HepG2 (cell line): Measurements from ENCODE around the gene TM2D1. TPM values are rescaled to one million over a fixed set of nuclear protein-coding genes. Genes with fewer than 3 reads are reported as not detected.
A peak's percentile ranks its signal among the peaks of the same experiment; 100 is the strongest.

ENCODE experiments used
- ELF3 ChIP-seq: IDR thresholded peaks from 2 replicates; pipeline ENCODE4 v1.6.1; 2016; ENCODE audit warnings: missing genetic modification reagents, missing compliant biosample characterization
- HNRNPH1 ChIP-seq: fragments of 200-400 bp; formaldehyde crosslinking; optimal IDR thresholded peaks from 2 replicates; pipeline ENCODE3; 2017; ENCODE audit warnings: mild to moderate bottlenecking, low read depth, low read length
- KAT8 ChIP-seq: IDR thresholded peaks from 2 replicates; pipeline ENCODE4 v1.6.1; 2016; ENCODE audit warnings: missing genetic modification reagents, missing compliant biosample characterization
- MBD4 ChIP-seq: IDR thresholded peaks from 2 replicates; pipeline ENCODE4 v1.6.1; 2012; ENCODE audit warnings: low read length, inconsistent platforms, borderline replicate concordance
- NFE2L1 ChIP-seq: sonication (generic); formaldehyde crosslinking; IDR thresholded peaks from 2 replicates; pipeline ENCODE4 v1.4.0; 2020; ENCODE audit warnings: missing genetic modification reagents, mild to moderate bottlenecking, borderline replicate concordance
- NR2F1 ChIP-seq, 2 experiments: fragments of 450-650 bp in 1 of 2; formaldehyde crosslinking in 1 of 2; IDR thresholded peaks; 2 replicates each; pipeline versions ENCODE4 v1.5.0 to v1.6.1; 2016 to 2020; ENCODE audit warnings: mild to moderate bottlenecking in 1 of 2, missing compliant biosample characterization in 1 of 2, missing genetic modification reagents in 1 of 2, moderate library complexity in 1 of 2
- PHF21A ChIP-seq: sonication (generic); formaldehyde crosslinking; IDR thresholded peaks from 2 replicates; pipeline ENCODE4 v1.5.0; 2020; ENCODE audit warnings: mild to moderate bottlenecking, missing genetic modification reagents
- SRF ChIP-seq: IDR thresholded peaks from 2 replicates; pipeline ENCODE4 v1.6.1; 2011; ENCODE audit warnings: mild to moderate bottlenecking, low read depth, low read length, moderate library complexity
- TCF7 ChIP-seq: sonication (generic); IDR thresholded peaks from 2 replicates; pipeline ENCODE4 v1.6.1; 2016; ENCODE audit warnings: antibody characterized with exemption, low read depth
- ZMYM4 ChIP-seq: sonication (generic); formaldehyde crosslinking; IDR thresholded peaks from 2 replicates; pipeline ENCODE4 v1.8.1; 2023; ENCODE audit warnings: mild to moderate bottlenecking, missing genetic modification reagents
- ZNF235 ChIP-seq: sonication (generic); formaldehyde crosslinking; IDR thresholded peaks from 2 replicates; pipeline ENCODE4 v1.8.1; 2023; ENCODE audit warnings: mild to moderate bottlenecking, missing genetic modification reagents, borderline replicate concordance
- ZNF367 ChIP-seq: sonication (generic); formaldehyde crosslinking; IDR thresholded peaks from 2 replicates; pipeline ENCODE4 v1.4.0; 2020; ENCODE audit warnings: missing genetic modification reagents, borderline replicate concordance
- ZNF382 ChIP-seq: sonication (generic); formaldehyde crosslinking; IDR thresholded peaks from 2 replicates; pipeline ENCODE4 v1.5.0; 2020; ENCODE audit warnings: missing genetic modification reagents, mild to moderate bottlenecking, borderline replicate concordance
- ZNF614 ChIP-seq: IDR thresholded peaks from 2 replicates; pipeline ENCODE4 v1.6.1; 2018; ENCODE audit warnings: missing biosample characterization, missing genetic modification reagents, inconsistent platforms, borderline replicate concordance
- ZNF773 ChIP-seq: sonication (generic); formaldehyde crosslinking; IDR thresholded peaks from 2 replicates; pipeline ENCODE4 v1.4.0; 2020; ENCODE audit warnings: missing genetic modification reagents, borderline replicate concordance
- polyA plus RNA-seq, 8 experiments: library from polyadenylated mRNA; depleted of rRNA in 3 of 8; stranded (reverse) in 7 of 8; unstranded in 1 of 8; fragments of >200 nt; fragmentation: Illumina TruSeq in 4 of 8; extraction: Trizol in 4 of 8; gene quantifications; 2 replicates each; pipeline versions ENCODE4 v1.2.1 to v1.2.3, GENCODE V29; 2011 to 2016; ENCODE audit warnings: low read depth in 4 of 8, missing spikeins in 1 of 8, mixed read lengths in 1 of 8; ENCODE audit not compliant: insufficient read depth in 1 of 8
- total RNA-seq, 5 experiments: library from RNA; depleted of rRNA; stranded (reverse); fragments of >200 nt; fragmentation: Illumina TruSeq; extraction: Trizol; gene quantifications; 2 replicates each; pipeline ENCODE4 v1.2.3, GENCODE V29; 2016; ENCODE audit warnings: low read depth in 1 of 5
- TF ChIP-seq, protein P1 (sequence below): sonication (generic); formaldehyde crosslinking; IDR thresholded peaks from 2 replicates; pipeline ENCODE4 v1.8.0; 2022; ENCODE audit warnings: mild to moderate bottlenecking, missing genetic modification reagents
- TF ChIP-seq, protein P2 (sequence below): sonication (generic); formaldehyde crosslinking; IDR thresholded peaks from 2 replicates; pipeline ENCODE4 v1.5.1; 2020; ENCODE audit warnings: missing genetic modification reagents, mild to moderate bottlenecking, borderline replicate concordance
- TF ChIP-seq, protein P3 (sequence below): sonication (generic); formaldehyde crosslinking; IDR thresholded peaks from 2 replicates; pipeline ENCODE4 v1.5.1; 2020; ENCODE audit warnings: mild to moderate bottlenecking, missing genetic modification reagents, moderate library complexity

The TM2D1 gene
- total and polyA plus RNA-seq, 2 of the 13 experiments (the other 11 are each of a cell fraction or from before 2014, with no cell fraction given): 26.6 to 49.0 TPM

DNA sequence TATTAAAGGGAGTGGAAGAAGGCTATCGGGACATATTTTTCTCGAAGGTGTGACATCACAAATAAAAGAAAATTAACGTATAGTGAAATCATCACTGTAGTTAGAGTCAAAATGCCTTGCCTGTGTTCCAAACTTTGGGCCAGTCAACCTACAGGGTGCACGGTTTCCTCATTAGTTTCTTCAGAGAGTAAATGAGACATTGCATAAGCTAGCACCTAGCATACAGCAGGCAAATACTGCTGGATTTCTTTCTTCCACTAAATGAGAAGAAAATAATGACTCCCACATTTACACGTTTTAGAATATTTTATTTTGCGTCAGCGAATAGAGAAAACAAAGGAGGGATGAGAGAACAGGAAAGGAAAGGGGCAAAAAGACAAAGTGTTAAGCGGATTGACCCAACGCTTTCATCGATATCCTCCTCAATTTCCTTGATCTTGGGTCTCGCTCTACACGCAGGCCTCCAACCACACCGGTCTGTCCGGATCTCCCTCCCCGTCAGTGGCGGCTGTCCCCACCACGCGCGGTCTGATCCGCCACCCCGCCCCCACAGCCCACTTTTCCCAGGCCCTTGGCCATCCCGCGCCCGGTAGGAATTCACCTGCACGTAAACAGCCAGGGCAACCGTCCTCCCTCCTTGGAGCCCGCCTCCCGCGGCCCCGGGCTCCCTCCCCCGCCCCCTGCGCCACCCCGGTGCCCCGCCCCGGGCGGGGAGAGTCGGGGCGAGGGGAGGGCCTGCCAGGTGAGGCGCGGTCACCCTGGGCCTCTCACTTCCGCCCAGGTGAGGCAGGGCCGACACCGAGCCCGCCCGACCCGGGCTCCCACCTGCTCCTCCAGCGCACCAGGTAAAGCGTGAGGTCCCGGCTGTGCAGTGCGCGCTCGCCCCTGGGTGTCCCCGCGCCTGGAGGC, 17.0 kb upstream of the TM2D1 start, which contains the start of gene PATJ (continued):
- TF ChIP-seq, protein P1, sequence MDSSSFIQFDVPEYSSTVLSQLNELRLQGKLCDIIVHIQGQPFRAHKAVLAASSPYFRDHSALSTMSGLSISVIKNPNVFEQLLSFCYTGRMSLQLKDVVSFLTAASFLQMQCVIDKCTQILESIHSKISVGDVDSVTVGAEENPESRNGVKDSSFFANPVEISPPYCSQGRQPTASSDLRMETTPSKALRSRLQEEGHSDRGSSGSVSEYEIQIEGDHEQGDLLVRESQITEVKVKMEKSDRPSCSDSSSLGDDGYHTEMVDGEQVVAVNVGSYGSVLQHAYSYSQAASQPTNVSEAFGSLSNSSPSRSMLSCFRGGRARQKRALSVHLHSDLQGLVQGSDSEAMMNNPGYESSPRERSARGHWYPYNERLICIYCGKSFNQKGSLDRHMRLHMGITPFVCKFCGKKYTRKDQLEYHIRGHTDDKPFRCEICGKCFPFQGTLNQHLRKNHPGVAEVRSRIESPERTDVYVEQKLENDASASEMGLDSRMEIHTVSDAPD (CRISPR knock-in tag): no peak
- no peak for TF ChIP-seq SRF
- TF ChIP-seq MBD4: no peak
- TF ChIP-seq ZNF235: no peak
- TF ChIP-seq NR2F1 (CRISPR knock-in tag; IDR thresholded peaks at IDR 0.05): no peak
- no peak for TF ChIP-seq ZNF367
- TF ChIP-seq ZNF614 (CRISPR knock-in tag): 0 out of 2 replicates have a peak, but pooled peaks have one; percentile 14
- peak; percentile 45; the same call in 1 of the 2 replicates for TF ChIP-seq ZMYM4
- TF ChIP-seq TCF7: no peak
- no peak for TF ChIP-seq ZNF773 (CRISPR knock-in tag)
- TF ChIP-seq HNRNPH1: no peak
- TF ChIP-seq NFE2L1 (CRISPR knock-in tag): no peak
- TF ChIP-seq, protein P2, sequence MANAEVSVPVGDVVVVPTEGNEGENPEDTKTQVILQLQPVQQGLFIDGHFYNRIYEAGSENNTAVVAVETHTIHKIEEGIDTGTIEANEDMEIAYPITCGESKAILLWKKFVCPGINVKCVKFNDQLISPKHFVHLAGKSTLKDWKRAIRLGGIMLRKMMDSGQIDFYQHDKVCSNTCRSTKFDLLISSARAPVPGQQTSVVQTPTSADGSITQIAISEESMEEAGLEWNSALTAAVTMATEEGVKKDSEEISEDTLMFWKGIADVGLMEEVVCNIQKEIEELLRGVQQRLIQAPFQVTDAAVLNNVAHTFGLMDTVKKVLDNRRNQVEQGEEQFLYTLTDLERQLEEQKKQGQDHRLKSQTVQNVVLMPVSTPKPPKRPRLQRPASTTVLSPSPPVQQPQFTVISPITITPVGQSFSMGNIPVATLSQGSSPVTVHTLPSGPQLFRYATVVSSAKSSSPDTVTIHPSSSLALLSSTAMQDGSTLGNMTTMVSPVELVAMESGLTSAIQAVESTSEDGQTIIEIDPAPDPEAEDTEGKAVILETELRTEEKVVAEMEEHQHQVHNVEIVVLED (CRISPR knock-in tag): no peak
- TF ChIP-seq ELF3: peak; percentile 12; the same call in 1 of the 2 replicates
- TF ChIP-seq PHF21A (CRISPR knock-in tag): no peak; the same call in 1 of the 2 replicates
- no peak for TF ChIP-seq ZNF382 (CRISPR knock-in tag)
- TF ChIP-seq, protein P3, sequence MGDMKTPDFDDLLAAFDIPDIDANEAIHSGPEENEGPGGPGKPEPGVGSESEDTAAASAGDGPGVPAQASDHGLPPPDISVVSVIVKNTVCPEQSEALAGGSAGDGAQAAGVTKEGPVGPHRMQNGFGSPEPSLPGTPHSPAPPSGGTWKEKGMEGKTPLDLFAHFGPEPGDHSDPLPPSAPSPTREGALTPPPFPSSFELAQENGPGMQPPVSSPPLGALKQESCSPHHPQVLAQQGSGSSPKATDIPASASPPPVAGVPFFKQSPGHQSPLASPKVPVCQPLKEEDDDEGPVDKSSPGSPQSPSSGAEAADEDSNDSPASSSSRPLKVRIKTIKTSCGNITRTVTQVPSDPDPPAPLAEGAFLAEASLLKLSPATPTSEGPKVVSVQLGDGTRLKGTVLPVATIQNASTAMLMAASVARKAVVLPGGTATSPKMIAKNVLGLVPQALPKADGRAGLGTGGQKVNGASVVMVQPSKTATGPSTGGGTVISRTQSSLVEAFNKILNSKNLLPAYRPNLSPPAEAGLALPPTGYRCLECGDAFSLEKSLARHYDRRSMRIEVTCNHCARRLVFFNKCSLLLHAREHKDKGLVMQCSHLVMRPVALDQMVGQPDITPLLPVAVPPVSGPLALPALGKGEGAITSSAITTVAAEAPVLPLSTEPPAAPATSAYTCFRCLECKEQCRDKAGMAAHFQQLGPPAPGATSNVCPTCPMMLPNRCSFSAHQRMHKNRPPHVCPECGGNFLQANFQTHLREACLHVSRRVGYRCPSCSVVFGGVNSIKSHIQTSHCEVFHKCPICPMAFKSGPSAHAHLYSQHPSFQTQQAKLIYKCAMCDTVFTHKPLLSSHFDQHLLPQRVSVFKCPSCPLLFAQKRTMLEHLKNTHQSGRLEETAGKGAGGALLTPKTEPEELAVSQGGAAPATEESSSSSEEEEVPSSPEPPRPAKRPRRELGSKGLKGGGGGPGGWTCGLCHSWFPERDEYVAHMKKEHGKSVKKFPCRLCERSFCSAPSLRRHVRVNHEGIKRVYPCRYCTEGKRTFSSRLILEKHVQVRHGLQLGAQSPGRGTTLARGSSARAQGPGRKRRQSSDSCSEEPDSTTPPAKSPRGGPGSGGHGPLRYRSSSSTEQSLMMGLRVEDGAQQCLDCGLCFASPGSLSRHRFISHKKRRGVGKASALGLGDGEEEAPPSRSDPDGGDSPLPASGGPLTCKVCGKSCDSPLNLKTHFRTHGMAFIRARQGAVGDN (CRISPR knock-in tag): peak; percentile 74
- peak; percentile 19; the same call in 1 of the 2 replicates for TF ChIP-seq KAT8 (CRISPR knock-in tag)
